CMK (cell line): ENCODE measurements around the gene EVA1C.
"Not testable (repeated sequence)": the region's sequence is repeated elsewhere in the genome, so short reads cannot be mapped to it uniquely, and the experiment has no call there.

ENCODE experiments used
- DNase-seq: peaks from one replicate; pipeline ENCODE4 v3.0.0-alpha.2; 2010; ENCODE audit warnings: low read depth

Gene EVA1C

DNA sequence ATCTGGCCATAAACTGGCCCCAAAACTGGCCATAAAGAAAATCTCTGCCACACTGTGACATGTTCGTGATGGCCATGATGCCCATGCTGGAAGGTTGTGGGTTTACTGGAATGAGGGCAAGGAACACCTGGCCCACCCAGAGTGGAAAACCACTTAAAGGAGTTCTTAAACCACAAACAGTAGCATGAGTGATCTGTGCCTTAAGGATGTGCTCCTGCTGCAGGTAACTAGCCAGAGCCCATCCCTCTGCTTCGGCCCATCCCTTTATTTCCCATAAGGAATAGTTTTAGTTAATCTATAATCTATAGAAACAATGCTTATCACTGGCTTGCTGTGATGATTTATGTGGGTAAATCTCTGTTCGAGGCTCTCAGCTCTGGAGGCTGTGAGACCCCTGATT, 50.1 kb downstream of the EVA1C start:
- not testable (repeated sequence) for DNase-seq

DNA sequence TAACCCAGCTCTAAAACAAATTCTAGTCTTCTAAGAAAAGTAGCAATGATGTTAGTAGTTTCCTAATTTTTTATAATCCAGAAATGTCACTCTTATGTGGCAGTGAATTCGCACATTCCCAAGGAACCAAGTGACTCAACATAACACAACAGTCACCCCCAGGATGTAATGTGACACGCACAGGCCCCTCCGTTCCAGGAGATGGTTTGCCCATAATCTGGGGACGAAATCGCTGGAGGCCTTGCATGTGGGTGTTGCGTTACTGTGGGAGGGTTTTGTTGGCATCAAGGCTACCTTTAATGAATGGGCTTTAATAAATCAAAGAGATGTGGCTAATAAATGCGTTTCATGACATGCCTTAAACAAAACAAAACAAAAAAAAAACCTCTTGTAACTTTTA, 50.9 kb downstream of the EVA1C start:
- no peak for DNase-seq

DNA sequence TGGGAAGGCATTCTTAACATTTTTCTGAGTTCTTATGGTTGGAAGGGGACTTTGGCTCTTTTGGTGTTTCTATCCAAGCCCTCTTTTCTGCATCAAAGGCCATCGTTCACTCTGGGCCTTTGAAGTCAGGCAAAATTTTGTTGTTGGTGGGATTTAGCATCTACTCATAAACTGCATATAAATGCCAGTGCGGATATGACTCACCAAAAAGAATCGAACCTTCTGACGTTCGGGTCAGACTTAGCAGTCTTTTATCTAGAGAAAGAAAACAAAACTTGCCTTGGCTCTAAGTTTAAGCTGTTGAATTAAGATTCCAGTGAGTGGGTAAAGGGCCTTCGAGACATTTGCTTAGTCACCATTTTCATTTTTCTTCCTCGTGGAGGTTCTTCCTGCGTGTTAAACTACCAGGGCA, 51.4 kb downstream of the EVA1C start:
- no peak for DNase-seq

DNA sequence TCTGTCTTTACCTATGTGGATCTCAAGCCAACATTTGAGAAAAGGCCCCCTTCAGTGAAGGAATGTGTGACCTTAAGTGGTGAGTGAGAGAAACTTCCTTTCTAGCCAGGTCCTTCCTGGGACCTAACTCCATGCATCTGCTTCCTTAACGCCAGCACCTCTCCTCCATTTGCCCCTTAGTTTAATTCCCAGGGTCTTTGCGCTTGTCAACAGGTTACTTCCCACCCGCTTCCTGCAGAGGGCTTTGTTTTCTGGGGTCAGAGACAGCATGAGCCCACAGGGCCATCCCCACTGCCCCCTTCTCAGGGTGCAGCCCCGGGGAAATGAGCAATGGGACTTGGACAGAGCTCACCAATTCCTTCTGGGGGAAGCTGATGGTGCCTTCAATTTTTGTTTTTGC, 54.8 kb downstream of the EVA1C start:
- no peak for DNase-seq

DNA sequence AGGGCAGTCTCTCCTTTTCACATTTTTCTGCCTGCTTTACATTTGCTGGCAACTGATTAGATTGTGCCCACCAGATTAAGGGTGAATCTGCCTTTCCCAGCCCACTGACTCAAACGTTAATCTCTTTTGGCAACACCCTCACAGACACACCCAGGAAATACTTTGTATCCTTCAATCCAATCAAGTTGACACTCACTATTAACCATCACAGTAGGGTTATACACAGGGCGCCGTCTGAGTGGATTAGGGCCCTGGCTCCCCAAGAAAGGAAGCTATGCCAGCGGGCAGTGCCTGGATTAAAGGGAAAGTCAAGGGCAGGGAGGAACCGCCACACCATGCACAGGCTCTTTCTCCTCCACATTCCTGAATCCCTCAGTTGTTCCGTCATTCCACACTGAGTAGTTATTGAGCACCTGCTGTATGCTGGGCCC, 56.2 kb downstream of the EVA1C start:
- DNase-seq, result no peak

DNA sequence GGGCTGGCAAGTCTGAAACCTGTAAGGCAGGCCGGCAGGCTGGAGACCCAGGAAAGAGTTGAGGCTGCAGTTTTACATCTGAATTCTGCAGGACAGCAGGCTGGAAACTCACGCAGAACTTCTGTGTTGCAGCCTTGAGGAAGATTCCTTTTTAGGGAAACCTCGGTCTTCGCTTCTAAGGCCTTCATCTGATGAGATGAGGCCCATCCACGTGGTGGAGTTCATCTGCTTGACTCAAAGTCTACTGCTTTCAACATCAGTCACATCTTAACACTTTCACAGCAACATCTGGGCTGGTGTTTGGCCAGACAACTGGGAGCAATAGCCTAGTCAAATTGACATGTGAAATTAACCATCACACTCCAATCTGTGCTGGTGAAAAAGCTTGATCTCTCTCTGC, 57.1 kb downstream of the EVA1C start:
- DNase-seq, result no peak

DNA sequence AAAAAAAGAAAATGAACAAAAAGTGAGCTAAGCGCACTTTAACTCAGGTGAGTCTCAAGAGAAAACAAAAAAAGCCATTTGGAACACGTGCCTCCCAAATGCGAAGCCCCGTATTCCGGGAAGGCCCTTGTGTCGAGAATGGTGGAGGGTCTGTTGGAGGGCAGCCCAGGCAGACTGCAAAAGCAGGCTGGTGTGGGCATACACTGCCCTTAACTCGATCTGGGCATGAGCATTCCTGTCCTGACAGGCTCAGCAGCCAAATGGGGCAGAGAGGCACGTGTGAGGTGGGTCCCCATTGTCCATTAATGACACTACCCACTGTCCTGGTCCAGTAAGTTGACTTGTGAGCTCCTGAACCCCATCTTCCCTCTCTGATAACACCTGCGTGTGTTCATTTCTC, 57.7 kb downstream of the EVA1C start:
- DNase-seq, result no peak

DNA sequence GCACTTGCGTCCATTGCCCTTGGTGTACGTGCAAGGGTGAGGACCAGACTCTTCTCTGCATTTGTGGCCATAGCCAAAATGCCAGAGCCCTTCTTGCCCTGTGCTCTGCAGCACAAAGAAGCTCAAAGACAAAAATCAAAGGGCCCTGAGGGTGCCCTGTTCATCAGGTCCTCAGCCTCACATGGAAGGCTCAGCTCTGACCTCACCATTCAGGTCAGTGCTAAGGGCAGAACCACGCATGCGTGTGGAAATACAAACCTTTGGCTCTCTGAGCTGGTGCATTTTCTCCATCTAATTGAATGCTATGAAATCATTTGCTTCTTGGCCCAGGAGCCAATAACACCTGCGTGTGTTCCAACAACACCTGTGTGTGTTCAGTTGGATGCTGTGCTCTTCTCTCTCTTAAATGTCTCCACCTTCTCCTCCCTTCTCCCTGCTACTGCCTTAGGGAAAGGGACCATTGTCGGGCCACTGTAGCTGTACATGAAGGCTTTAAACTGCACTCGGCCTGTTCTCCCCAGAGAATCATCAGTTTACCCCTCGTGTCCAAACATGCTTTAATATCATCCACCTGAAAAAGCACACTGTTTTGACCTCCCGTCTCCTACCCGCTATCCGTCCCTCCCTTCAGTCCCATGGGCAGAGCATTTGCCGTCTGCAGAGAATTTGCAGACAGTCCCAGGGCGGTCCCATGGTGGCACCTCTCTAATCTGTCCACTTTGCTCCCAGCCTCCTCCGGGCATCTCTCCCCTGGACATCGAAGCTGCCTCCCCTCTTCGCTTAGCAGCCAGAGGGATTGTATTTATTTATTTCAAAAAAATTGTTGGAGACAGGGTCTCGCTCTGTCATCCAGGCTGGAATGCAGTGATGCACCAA, 60.6 kb downstream of the EVA1C start:
- no peak for DNase-seq

DNA sequence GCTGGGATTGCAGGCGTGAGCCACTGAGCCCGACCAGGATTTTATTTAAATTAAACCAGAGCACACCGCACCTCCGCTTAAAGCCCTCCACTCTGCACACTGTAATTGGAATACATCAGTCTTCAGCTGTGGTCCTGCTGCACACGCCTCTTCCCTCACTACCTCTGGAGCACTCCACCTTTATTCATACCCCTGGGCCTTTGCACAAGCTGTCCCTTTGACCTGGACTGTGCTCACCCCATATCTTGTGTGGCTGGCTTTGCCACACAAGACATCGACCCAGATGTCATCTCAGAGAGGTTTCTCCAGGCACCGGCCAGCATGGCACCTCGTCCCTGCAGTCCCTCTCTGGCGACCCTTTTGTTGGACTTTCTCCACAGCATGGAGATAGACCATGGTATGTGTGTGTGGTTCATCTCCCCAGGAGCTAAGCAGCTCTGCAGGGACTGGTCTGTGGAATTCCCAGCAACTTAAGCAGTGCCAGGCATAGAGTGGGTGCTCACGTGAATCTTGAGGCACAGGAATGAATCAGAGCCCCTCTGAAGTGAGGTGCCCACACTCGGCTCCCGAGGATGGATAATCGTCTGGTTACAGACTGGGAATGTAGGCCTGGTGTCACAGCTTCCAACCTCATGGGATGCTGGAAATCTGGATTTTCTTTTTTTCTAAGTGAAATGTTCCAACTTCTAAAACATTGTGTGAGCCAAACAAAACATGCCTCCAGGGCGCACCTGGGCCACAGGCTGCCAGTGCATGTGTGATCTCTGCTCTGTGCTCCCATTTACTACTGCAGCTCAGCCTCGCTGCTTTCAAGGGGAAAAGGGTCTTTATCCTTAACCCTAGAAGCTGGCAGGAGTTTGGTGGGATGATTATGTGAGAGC, 61.9 kb downstream of the EVA1C start:
- DNase-seq, result no peak

DNA sequence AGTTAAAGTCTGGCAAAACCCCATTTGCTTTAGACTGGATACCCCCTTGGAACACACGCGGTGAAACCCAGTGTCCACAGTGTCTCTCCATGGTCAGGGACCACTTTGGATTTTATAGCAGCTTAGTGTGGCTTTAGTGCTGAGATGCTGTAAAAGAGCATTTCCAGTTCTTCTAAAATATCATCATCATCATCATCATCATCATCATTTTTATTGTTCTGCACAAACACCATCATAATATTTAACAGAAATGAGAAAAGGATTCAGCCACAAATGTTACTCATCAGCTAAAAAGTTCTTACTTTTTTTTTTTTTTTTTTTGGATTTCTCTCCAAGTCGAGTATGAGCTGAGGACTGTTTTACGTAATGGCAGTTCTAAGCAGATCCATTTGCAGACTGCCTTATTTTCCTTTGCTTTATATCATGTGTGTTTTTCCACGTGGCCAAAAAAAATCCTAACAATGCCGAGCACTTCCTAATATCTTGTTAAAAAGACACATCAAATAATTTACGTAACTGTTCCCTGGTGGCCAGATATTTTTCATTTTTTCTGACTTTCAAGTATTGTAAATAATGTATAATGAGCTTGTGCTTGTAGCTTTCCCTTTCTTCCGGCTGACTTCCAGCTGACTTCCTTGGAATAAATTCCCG, 62.8 kb downstream of the EVA1C start:
- no peak for DNase-seq

DNA sequence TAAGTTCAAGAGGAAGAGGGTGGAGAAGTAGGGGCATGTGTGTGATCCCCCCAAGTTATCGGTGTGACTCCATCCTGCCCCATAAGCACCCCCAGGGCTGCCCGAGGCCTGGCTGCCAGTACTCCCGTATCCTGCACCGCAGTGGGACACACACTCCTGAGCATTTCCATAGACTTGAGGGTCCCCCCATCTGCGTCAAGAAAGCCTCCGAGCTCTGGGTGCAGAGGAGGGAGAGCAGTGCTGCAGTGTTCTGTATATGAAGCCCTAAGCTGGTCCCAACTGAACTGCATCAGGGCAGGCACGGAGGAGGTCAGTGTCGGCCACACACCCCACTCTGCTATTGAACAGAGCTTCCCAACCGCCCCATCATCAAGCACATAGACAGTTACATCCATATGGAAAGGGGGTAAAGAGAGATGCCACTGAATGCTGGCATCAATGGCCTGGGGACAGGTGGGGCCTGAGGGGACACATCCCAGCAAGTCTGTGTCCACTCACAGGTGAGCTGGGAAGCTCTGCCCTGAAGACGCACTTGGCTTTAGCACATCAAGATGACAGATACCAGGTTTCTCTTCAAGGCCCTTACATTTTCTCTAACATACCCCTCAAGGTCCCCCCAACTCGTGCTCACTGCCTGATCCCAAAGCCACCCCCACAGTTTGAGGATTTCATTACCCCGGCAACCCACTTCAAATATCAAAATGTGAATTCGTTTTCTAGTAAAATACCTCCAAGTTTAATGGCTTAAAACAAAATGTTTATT, 64.3 kb downstream of the EVA1C start:
- DNase-seq, result no peak

DNA sequence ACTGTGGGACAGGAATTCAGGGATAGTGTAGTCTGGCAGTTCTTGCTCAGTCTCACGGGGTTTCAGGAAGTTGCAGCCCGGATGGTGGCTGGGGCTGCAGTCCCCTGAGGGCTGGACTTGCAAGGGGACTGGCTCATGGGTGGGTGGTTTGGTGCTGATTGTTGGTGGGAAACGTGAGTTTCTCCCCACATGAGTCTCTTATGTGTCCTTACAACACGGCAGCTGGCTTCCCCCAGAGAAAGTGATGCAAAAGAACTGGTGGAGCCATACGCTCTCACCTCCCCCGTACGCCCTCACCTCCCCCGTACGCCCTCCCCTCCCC, 64.9 kb downstream of the EVA1C start:
- no peak for DNase-seq

DNA sequence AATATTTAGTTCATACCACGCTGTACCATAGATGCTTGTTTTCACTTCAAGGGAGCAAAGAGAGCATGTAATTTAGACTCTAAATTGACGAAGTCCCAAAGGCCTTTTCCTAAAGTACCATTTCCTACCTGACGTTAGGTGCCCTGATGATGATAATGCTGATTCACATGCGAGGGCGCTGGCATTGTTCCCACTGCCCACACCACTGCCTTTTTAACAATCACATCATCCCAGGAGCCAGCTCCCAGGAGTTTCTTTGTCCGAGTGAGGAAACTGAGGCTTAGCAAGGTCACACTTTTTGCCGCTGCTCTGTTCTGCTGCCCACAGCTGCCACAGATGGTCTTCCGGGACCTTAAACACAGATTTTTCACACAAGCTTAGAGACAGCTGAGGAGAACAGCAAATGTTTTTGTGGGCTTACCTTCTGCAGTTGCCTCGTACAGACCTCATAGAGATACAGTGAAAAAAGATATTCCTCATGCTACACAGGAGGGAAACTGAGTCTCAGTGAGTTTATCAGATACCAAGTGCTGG, 69.4 kb downstream of the EVA1C start:
- DNase-seq, result no peak

DNA sequence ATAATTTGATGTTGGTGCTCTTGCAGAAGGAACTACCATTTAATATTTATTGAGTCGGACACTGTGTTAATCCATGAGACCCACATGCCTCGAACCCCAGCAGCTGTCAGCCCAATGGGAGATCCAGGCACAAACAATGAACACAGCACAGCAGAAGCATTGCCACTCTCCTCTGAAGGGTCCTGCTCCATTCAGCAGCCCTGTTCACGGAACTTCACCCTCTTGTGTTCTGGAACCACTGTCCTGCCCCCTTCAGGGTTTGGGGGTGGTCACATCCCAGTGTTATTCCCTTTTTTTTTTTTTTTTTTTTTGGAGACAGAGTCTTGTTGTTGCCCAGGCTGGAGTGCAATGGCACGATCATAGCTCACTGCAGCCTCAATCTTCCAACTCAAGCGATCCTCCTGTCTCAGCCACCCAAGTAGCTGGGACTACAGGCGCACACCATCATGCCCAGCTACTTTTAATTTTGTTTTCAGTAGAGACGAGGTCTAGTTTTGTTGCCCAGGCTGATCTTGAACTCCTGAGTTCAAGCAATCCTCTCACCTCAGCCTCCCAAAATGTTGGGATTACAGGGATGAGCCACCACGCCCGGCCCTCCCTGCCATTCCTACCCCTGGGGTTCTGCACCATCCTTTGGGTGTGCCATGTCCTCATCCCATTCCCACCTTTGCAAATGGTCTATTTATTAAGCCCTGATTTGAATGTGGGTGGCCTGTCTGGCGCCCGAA, 70.2 kb downstream of the EVA1C start:
- no peak for DNase-seq

DNA sequence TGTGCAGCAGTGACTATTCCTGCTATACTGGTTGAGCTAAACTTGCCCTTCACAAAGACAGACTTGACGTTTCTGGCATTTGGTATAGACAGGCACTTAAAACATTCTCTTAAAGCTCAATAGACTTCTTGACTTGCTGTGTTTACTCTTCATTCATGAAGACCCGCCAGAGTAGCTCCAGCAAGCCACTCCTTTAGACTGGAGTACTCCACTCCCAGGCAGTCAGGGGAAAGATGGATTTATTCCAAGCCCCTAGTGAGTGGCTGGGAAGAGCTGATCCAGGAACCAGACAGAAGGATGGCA, 70.7 kb downstream of the EVA1C start:
- DNase-seq, result no peak

DNA sequence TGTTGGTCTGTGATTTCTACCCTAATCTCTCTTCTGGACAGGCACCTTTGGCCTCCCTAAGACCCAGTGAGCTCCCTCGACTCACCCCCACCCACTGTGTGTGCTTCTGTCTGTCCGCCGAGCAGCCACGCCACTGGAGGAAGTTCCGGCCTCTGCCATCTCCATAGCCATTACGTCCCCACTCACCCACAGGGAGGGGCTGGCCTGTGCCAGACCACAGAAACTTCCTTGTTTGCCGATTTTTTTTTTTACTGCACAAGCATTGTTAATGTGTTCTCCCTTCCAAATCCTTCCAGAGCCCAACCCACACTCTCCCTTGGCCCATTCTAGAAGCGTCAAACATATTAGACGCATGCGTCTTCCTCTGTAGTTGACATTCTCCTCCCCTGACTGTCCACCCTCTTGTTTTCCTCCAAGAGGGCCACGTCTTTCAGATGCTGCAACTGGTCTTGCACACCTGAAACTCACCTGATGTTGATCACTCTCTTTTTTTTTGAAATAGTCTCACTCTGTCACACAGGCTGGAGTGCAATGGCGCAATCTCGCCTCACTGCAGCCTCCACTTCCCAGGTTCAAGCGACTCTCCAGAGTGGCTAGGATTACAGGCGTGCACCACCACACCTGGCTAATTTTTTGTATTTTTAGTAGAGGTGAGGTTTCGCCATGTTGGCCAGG, 72.3 kb downstream of the EVA1C start:
- DNase-seq, result peak; percentile 65

DNA sequence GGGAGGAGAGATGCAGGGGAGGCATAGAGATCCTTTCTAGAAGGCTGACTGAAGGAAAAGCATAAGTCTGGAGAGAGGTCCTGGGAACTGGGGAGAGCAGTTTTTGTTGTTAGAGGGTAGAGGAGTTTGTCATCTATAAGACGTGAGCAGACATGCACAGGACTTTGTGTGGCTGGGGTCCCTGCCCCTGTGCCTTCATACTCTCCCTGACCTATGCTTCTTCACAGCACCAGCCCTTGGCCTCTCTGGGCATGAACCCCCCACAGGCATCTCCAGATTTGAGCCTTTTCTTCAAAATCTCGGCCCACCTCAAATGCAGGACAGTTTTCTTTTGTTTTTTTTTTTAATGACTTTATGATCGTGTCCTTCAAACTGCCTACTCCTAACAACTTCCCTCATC, 79.9 kb downstream of the EVA1C start:
- no peak for DNase-seq

DNA sequence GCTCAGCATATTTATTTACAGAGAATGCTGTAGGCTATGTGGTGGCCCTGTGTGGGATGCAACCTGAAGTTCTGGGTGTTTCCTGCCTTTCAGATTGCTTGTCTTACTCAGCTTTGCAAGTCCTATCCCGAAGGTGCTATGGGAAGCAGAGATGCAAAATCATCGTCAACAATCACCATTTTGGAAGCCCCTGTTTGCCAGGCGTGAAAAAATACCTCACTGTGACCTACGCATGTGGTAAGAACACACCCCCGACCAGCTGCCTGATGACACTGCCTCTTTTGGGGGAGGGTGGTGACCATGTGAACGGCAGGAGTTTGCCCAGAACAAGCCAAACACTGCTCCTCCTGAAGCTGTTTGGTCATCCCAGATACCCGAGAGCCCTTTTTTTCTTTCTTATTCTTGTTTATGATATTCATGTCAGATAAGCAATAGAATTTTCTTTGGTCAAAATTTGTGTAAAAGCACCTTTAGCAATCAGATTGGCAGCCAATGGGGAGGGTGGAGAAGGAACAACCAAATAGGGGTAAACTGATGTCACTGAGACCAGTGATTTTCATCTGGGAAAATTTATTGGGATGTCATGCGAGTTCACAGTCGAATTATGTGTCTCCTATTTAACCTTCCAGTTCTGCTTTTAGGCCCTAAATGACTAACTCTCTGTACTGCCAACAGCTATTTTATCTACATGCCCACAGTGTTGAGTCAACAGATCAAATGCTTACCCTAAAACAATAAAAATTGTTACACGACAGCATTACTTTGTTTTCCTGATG, 82.6 kb downstream of the EVA1C start:
- DNase-seq, result no peak

DNA sequence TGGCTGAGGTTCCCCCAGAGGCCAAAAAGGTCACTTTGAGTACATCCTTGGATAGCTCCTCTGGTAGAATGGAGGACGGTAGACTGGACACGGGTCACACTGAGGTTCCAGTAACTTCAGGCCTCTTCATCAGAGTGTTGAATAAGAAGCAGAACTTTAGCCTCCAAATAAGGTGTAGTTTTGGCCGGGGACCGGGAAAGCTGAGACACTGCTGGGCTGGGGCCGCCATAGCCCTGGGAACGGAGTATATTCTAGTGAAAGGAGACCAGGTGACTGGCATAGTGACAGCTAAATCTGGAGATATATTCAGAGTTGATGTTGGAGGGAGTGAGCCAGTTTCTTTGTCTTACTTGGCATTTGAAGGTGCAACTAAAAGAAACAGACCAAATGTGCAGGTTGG, 84.1 kb downstream of the EVA1C start:
- DNase-seq, result no peak
